Stimulated activated CD4-positive, alpha-beta T cell treated with anti-CD3 and anti-CD28 coated beads, Interleukin-15, amount 100 ng/mL, for 24 hours (primary cell): ENCODE results near the gene TLR1.
"Not testable (repeated sequence)": the region's sequence is repeated elsewhere in the genome, so short reads cannot be mapped to it uniquely, and the experiment has no call there.

Experiments used
- DNase-seq: peaks from one replicate; pipeline ENCODE4 v3.0.0-alpha.2; 2020

The TLR1 gene

GRCh38 chr4:38804654-38805295 is at the start of gene TLR1:
Gene TLR1 (minus strand): TSS chr4:38804791. CDS start chr4:38798831, 5,960 bp downstream.
- no peak for DNase-seq

GRCh38 chr4:38846015-38846414 is 41.4 kb upstream of the TLR1 start:
- no peak for DNase-seq

- DNase-seq: no peak
These were observed 38.4 kb upstream of the TLR1 start for GRCh38 chr4:38842994-38843393.

GRCh38 chr4:38837849-38838248 is 33.3 kb upstream of the TLR1 start:
- no peak for DNase-seq

- no peak for DNase-seq
These were observed 32.7 kb upstream of the TLR1 start for GRCh38 chr4:38837334-38837733.

GRCh38 chr4:38834570-38834969 is 30.0 kb upstream of the TLR1 start:
- no peak for DNase-seq

GRCh38 chr4:38832624-38833528 is 28.3 kb upstream of the TLR1 start:
- no peak for DNase-seq

- no peak for DNase-seq
These were observed 27.6 kb upstream of the TLR1 start for GRCh38 chr4:38832206-38832605.

GRCh38 chr4:38831653-38832052 is 27.1 kb upstream of the TLR1 start:
- DNase-seq: no peak

GRCh38 chr4:38829237-38829636 is 24.6 kb upstream of the TLR1 start:
- no peak for DNase-seq

- DNase-seq: no peak
These were observed 19.2 kb upstream of the TLR1 start for GRCh38 chr4:38823766-38824165.

GRCh38 chr4:38822748-38823303 is 18.2 kb upstream of the TLR1 start:
- DNase-seq: no peak

GRCh38 chr4:38821739-38822138 is 17.1 kb upstream of the TLR1 start:
- no peak for DNase-seq

- no peak for DNase-seq
These were observed 15.9 kb upstream of the TLR1 start for GRCh38 chr4:38820329-38821061.

GRCh38 chr4:38819569-38819968 is 15.0 kb upstream of the TLR1 start:
- no peak for DNase-seq

- DNase-seq: no peak
These were observed 13.9 kb upstream of the TLR1 start for GRCh38 chr4:38818441-38818976.

- DNase-seq: no peak
These were observed 11.5 kb upstream of the TLR1 start for GRCh38 chr4:38815885-38816782.

GRCh38 chr4:38814386-38814785 is 9.8 kb upstream of the TLR1 start:
- DNase-seq: no peak

- DNase-seq: no peak
These were observed 6.7 kb upstream of the TLR1 start for GRCh38 chr4:38811297-38811696.

- DNase-seq: not testable (repeated sequence)
These were observed 2.9 kb upstream of the TLR1 start for GRCh38 chr4:38807462-38807861.

GRCh38 chr4:38806251-38806650 is 1.7 kb upstream of the TLR1 start:
- DNase-seq: not testable (repeated sequence)
